CD4-positive, alpha-beta memory T cell (primary cell): ENCODE measurements around the gene ELANE. TPM values are rescaled to one million over a fixed set of nuclear protein-coding genes. Genes with fewer than 3 reads are reported as not detected.

Source experiments
- CTCF ChIA-PET: fragments of 350-600 bp; sonication (Branson Sonifier 250); formaldehyde crosslinking; loops from one replicate; lab custom pipeline; 2021; ENCODE audit warnings: inconsistent platforms; ENCODE audit not compliant: partially characterized antibody; lab: Charles Lee
- POLR2A ChIA-PET: fragments of 350-600 bp; sonication (Branson Sonifier 250); formaldehyde crosslinking; loops from one replicate; lab custom pipeline; 2021; ENCODE audit not compliant: partially characterized antibody; lab: Charles Lee
- DNase-seq, 5 donors: peaks; one replicate each; pipeline versions ENCODE4 v3.0.0 to v3.0.0-alpha.2; 2020 to 2022; ENCODE audit warnings: mixed read lengths in 1 of 5
- H3K27ac ChIP-seq: one replicate; pipeline ENCODE4 v1.7.0; 2013; ENCODE audit warnings: low read depth, low read length
- H3K27me3 ChIP-seq: 2 replicates; pipeline ENCODE4 v1.7.0; 2013; ENCODE audit warnings: mild to moderate bottlenecking, low read length, moderate library complexity; ENCODE audit not compliant: insufficient read depth
- H3K36me3 ChIP-seq: 2 replicates; pipeline ENCODE4 v1.7.0; 2013; ENCODE audit warnings: mild to moderate bottlenecking, low read length, moderate library complexity; ENCODE audit not compliant: insufficient read depth
- H3K4me1 ChIP-seq: 2 replicates; pipeline ENCODE4 v1.7.0; 2013; ENCODE audit warnings: mild to moderate bottlenecking, low read length, moderate library complexity; ENCODE audit not compliant: insufficient read depth
- H3K4me3 ChIP-seq, 2 donors: one replicate each; pipeline ENCODE4 v1.7.0; 2013; ENCODE audit warnings: low read length in 2 of 2, mild to moderate bottlenecking in 1 of 2
- H3K9me3 ChIP-seq, 2 donors: one replicate each; pipeline ENCODE4 v1.7.0; 2013; ENCODE audit warnings: low read length in 2 of 2, control low read depth in 1 of 2; ENCODE audit not compliant: control insufficient read depth in 1 of 2
- H3K27ac Mint-ChIP-seq, 7 donors: one replicate each; pipeline ENCODE4 v1.8.0; 2020 to 2021; ENCODE audit warnings: mixed read lengths in 7 of 7, mild to moderate bottlenecking in 6 of 7, inconsistent platforms in 3 of 7, moderate library complexity in 3 of 7
- H3K27me3 Mint-ChIP-seq, 2 donors: one replicate each; pipeline ENCODE4 v1.8.0; 2020 to 2021; ENCODE audit warnings: mixed read lengths in 2 of 2
- H3K36me3 Mint-ChIP-seq, 2 donors: one replicate each; pipeline ENCODE4 v1.8.0; 2020 to 2021; ENCODE audit warnings: mixed read lengths in 2 of 2, inconsistent platforms in 1 of 2, mild to moderate bottlenecking in 1 of 2
- H3K4me1 Mint-ChIP-seq, 4 donors: one replicate each; pipeline ENCODE4 v1.8.0; 2020 to 2021; ENCODE audit warnings: mixed read lengths in 4 of 4, mild to moderate bottlenecking in 1 of 4
- H3K4me3 Mint-ChIP-seq, 8 donors: one replicate each; pipeline ENCODE4 v1.8.0; 2020 to 2021; ENCODE audit warnings: mixed read lengths in 8 of 8, mild to moderate bottlenecking in 7 of 8, moderate library complexity in 6 of 8, inconsistent platforms in 3 of 8
- H3K9me3 Mint-ChIP-seq, 8 donors: one replicate each; pipeline ENCODE4 v1.8.0; 2020 to 2021; ENCODE audit warnings: mixed read lengths in 8 of 8, mild to moderate bottlenecking in 5 of 8, inconsistent platforms in 3 of 8, moderate library complexity in 1 of 8
- intact Hi-C: fragments of 100-400 bp; cut with micrococcal nuclease; formaldehyde crosslinking; loops from one replicate; pipeline ENCODE4 v1.15.1; 2023
- polyA plus RNA-seq, 2 donors: library from polyadenylated mRNA; unstranded; fragments of 300-500 nt; fragmentation: Illumina TruSeq; gene quantifications; one replicate each; pipeline ENCODE4 v1.2.3, GENCODE V29; 2021
- total RNA-seq, 2 experiments: library from RNA; stranded (reverse); gene quantifications; one replicate each; pipeline ENCODE4 v1.2.3, GENCODE V29; 2021

The ELANE gene
- total and polyA plus RNA-seq, 4 experiments from 2014 or later: not detected

- Mint-ChIP-seq H3K27me3 (no peaks in the 10 kb centered on the region), H3K27ac (peak overlapping the region in 5 of 7 donors; percentile 19 to 80 (median 78)), H3K4me3 (no peak overlapping the region), H3K9me3 (peaks cover 0 to 1% (median 0%) of the 10 kb centered on the region in 8 donors), H3K4me1 (peaks cover 1 to 35% (median 9%) of the 10 kb centered on the region in 4 donors), H3K36me3 (peaks cover 5 to 19% of the 10 kb centered on the region in 2 donors)
- ChIA-PET POLR2A (interaction anchor here (8.9 kb wide), 1 partner anchor 7 kb away, joined by 252 read pairs; no protein-coding TSS in a partner anchor), CTCF (no interaction called here)
- no peaks in the 10 kb centered on the region for H3K9me3 ChIP-seq
- DNase-seq: peak; percentile 42 to 72 (median 48)
- H3K36me3 ChIP-seq: peaks cover 31% of the 10 kb centered on the region
- H3K27me3 ChIP-seq: no peaks in the 10 kb centered on the region
- no peak overlapping the region for H3K27ac ChIP-seq
- peaks cover 25% of the 10 kb centered on the region for H3K4me1 ChIP-seq
- no peak overlapping the region for H3K4me3 ChIP-seq
- intact Hi-C loops: no loop called here
Measured at GRCh38 chr19:900302-901111, 48.4 kb downstream of the ELANE start.

GRCh38 chr19:901216-902092, 49.4 kb downstream of the ELANE start:
- H3K9me3 ChIP-seq: no peaks in the 10 kb centered on the region
- no peaks in the 10 kb centered on the region for H3K27me3 Mint-ChIP-seq
- peak overlapping the region in 3 of 7 donors; percentile 29 to 62 (median 57) for H3K27ac Mint-ChIP-seq
- DNase-seq: no peak
- H3K4me1 Mint-ChIP-seq: peaks cover 2 to 37% (median 12%) of the 10 kb centered on the region in 4 donors
- H3K4me3 Mint-ChIP-seq: no peak overlapping the region
- peaks cover 6 to 19% of the 10 kb centered on the region in 2 donors for H3K36me3 Mint-ChIP-seq
- CTCF ChIA-PET: interaction anchor here (0.6 to 1.1 kb wide), 2 partner anchors 13 to 38 kb away, joined by 3 to 4 read pairs; no protein-coding TSS in a partner anchor
- no peaks in the 10 kb centered on the region for H3K27me3 ChIP-seq
- intact Hi-C loops: no loop called here
- POLR2A ChIA-PET: interaction anchor here (2.9 kb wide), 1 partner anchor 8 kb away, joined by 29 read pairs; the partner anchor contains the start of genes MED16 and RNU6-9
- H3K9me3 Mint-ChIP-seq: peaks cover 0 to 1% (median 0%) of the 10 kb centered on the region in 8 donors
- H3K27ac ChIP-seq: no peak overlapping the region
- H3K4me1 ChIP-seq: peaks cover 34% of the 10 kb centered on the region
- H3K36me3 ChIP-seq: peaks cover 31% of the 10 kb centered on the region
- no peak overlapping the region for H3K4me3 ChIP-seq

- ChIA-PET CTCF (interaction anchor here (0.6 to 1.4 kb wide), 3 partner anchors 13 to 38 kb away, joined by 3 to 4 read pairs (median 3); no protein-coding TSS in a partner anchor), POLR2A (interaction anchor here (1.3 to 2.9 kb wide), 2 partner anchors 9 to 14 kb away, joined by 4 to 29 read pairs; partner anchors contain the start of genes KISS1R, MED16 and RNU6-9)
- no peaks in the 10 kb centered on the region for H3K27me3 Mint-ChIP-seq
- DNase-seq: no peak
- intact Hi-C loops: no loop called here
- peaks cover 3 to 15% of the 10 kb centered on the region in 2 donors for H3K36me3 Mint-ChIP-seq
- Histone ChIP-seq H3K4me1 (peaks cover 40% of the 10 kb centered on the region), H3K4me3 (no peak overlapping the region), H3K27me3 (no peaks in the 10 kb centered on the region), H3K9me3 (no peaks in the 10 kb centered on the region), H3K27ac (no peak overlapping the region), H3K36me3 (peaks cover 28% of the 10 kb centered on the region)
- H3K27ac Mint-ChIP-seq: peak overlapping the region in 4 of 7 donors; percentile 18 to 61 (median 37)
- peaks cover 3 to 43% (median 18%) of the 10 kb centered on the region in 4 donors for H3K4me1 Mint-ChIP-seq
- peaks cover 0 to 1% (median 0%) of the 10 kb centered on the region in 8 donors for H3K9me3 Mint-ChIP-seq
- H3K4me3 Mint-ChIP-seq: no peak overlapping the region
Measured at GRCh38 chr19:902093-902370, 49.9 kb downstream of the ELANE start.

DNA sequence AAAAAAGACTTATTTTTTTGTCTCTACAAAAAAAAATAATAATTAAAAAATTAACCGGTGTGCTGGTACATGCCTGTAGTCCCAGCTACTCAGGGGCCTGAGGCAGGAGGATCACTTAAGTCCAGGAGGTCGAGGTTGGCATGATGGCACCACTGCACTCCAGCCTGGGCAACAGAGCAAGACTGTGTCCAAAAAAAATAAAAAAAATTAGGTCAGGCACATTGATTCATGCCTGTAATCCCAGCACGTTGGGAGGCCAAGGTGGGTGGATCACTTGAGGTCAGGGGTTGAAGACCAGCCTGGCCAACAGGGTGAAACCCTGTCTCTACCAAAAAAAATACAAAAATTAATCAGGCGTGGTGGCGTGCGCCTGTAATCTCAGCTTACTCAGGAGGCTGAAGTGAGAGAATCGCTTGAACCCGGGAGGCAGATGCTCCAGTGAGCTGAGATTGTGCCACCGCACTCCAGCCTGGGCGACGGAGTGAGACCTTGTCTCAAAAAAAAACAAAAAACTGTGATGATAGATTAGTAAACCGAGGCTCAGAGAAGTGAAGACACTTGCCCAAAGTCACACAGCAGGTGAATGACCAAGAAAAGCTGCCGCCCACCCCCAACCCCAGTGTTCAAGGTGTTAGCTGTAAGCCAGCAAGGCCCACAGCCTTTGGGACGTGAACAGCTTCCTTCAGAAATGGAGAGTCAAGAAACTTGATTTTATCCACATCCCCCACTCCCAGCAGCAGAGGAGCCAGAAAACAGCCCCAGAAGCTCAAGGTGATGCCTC, 50.5 kb downstream of the ELANE start:
- Mint-ChIP-seq H3K27ac (peak overlapping the region in 4 of 7 donors; percentile 42 to 62 (median 52)), H3K27me3 (no peaks in the 10 kb centered on the region), H3K4me3 (no peak overlapping the region), H3K9me3 (peaks cover 0 to 1% (median 0%) of the 10 kb centered on the region in 8 donors), H3K36me3 (peaks cover 2 to 14% of the 10 kb centered on the region in 2 donors), H3K4me1 (peaks cover 6 to 49% (median 22%) of the 10 kb centered on the region in 4 donors)
- Histone ChIP-seq H3K27ac (no peak overlapping the region), H3K4me1 (peaks cover 46% of the 10 kb centered on the region), H3K4me3 (no peak overlapping the region), H3K9me3 (no peaks in the 10 kb centered on the region), H3K27me3 (no peaks in the 10 kb centered on the region), H3K36me3 (peaks cover 24% of the 10 kb centered on the region)
- intact Hi-C loops: no loop called here
- no peak for DNase-seq
- CTCF ChIA-PET: interaction anchor here (1.0 to 1.4 kb wide), 3 partner anchors 15 to 39 kb away, joined by 3 to 10 read pairs (median 4); no protein-coding TSS in a partner anchor
- POLR2A ChIA-PET: interaction anchor here (1.3 to 2.9 kb wide), 3 partner anchors 9 to 367 kb away, joined by 4 to 29 read pairs (median 4); partner anchors contain the start of genes KISS1R, MED16 and RNU6-9

GRCh38 chr19:903266-903797, 51.2 kb downstream of the ELANE start:
- no peak overlapping the region for H3K4me3 ChIP-seq
- intact Hi-C loops: no loop called here
- DNase-seq: no peak
- H3K9me3 Mint-ChIP-seq: peaks cover 0 to 1% (median 0%) of the 10 kb centered on the region in 8 donors
- no peaks in the 10 kb centered on the region for H3K9me3 ChIP-seq
- no peaks in the 10 kb centered on the region for H3K27me3 ChIP-seq
- ChIA-PET POLR2A (interaction anchor here (1.3 to 2.9 kb wide), 3 partner anchors 10 to 366 kb away, joined by 4 to 29 read pairs (median 4); partner anchors contain the start of genes KISS1R, MED16 and RNU6-9), CTCF (interaction anchor here (1.0 to 1.4 kb wide), 3 partner anchors 10 to 39 kb away, joined by 3 to 10 read pairs (median 5); partner anchors contain the start of genes MED16 and RNU6-9)
- H3K4me1 ChIP-seq: peaks cover 53% of the 10 kb centered on the region
- peaks cover 7 to 56% (median 26%) of the 10 kb centered on the region in 4 donors for H3K4me1 Mint-ChIP-seq
- H3K4me3 Mint-ChIP-seq: no peak overlapping the region
- no peak overlapping the region for H3K27ac Mint-ChIP-seq
- peaks cover 2 to 14% of the 10 kb centered on the region in 2 donors for H3K36me3 Mint-ChIP-seq
- H3K27ac ChIP-seq: no peak overlapping the region
- H3K27me3 Mint-ChIP-seq: no peaks in the 10 kb centered on the region
- peaks cover 24% of the 10 kb centered on the region for H3K36me3 ChIP-seq

GRCh38 chr19:904545-904944, 52.4 kb downstream of the ELANE start:
- H3K9me3 Mint-ChIP-seq: peaks cover 0 to under 1% (median 0%) of the 10 kb centered on the region in 8 donors
- H3K27me3 Mint-ChIP-seq: no peaks in the 10 kb centered on the region
- Histone ChIP-seq H3K9me3 (no peaks in the 10 kb centered on the region), H3K4me1 (peaks cover 63% of the 10 kb centered on the region), H3K27me3 (no peaks in the 10 kb centered on the region), H3K36me3 (peaks cover 16% of the 10 kb centered on the region), H3K4me3 (no peak overlapping the region), H3K27ac (no peak overlapping the region)
- CTCF ChIA-PET: interaction anchor here (1.4 kb wide), 1 partner anchor 11 kb away, joined by 5 read pairs; the partner anchor contains the start of genes MED16 and RNU6-9
- intact Hi-C loops: no loop called here
- peak overlapping the region in 6 of 7 donors; percentile 53 to 100 (median 64) for H3K27ac Mint-ChIP-seq
- H3K4me1 Mint-ChIP-seq: peaks cover 15 to 68% (median 36%) of the 10 kb centered on the region in 4 donors
- peaks cover 9 to 24% of the 10 kb centered on the region in 2 donors for H3K36me3 Mint-ChIP-seq
- POLR2A ChIA-PET: interaction anchor here (0.6 to 7.9 kb wide), 4 partner anchors 8 to 365 kb away, joined by 4 to 252 read pairs (median 32); partner anchors contain the start of genes MED16 and RNU6-9
- DNase-seq: no peak
- peak overlapping the region in 1 of 8 donors; percentile 25 for H3K4me3 Mint-ChIP-seq
